Bronchus fibroblast of lung (primary cell): ENCODE results near the gene TXK. TPM values are rescaled to one million over a fixed set of nuclear protein-coding genes. Genes with fewer than 3 reads are reported as not detected.

Source experiments
- total RNA-seq: library from RNA; depleted of rRNA; stranded (reverse); fragments of >200 nt; gene quantifications from 2 replicates; pipeline ENCODE4 v1.2.3, GENCODE V29; 2015

The TXK gene
- total RNA-seq: not detected in 2 replicates

DNA sequence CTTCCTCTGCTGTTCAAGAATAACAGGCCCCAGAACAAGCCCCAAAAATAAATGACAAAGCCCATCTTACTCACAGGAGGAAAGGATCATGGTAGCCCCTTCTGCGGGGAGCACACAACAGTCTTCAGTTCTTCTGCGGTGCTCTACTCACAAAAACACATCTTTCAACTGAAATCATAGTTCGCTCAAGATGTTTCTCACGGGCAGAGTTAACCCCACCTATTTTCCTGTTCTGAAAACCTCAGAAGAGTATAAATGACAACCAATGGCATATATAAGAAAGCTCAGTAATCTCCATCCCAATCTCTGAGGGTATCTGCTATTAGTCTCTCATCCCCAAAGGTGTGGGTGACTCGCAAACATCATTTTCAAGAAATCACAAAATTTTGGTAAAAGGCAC, at the start of gene TXK:
Gene TXK, minus strand, starts transcription at position 170 of the 400 bp plus-strand sequence. Its CDS starts 80 bp downstream, at position 90.

Other genes with a start within 250 kb of the TXK start
- gene NFXL1, start 219.7 kb downstream of the TXK start, total RNA-seq: 5.6 and 6.4 TPM in 2 replicates
- gene CNGA1, start 117.6 kb downstream of the TXK start, total RNA-seq: under 0.01 TPM in 1 of 2 replicates, not detected in the other
- gene NIPAL1, start 117.5 kb downstream of the TXK start, total RNA-seq: under 0.01 and 0.50 TPM in 2 replicates
- gene TEC, start 135.6 kb upstream of the TXK start, total RNA-seq: 0.50 and 0.59 TPM in 2 replicates
- gene SLAIN2, start 207.3 kb upstream of the TXK start, total RNA-seq: 38.8 and 39.5 TPM in 2 replicates